K562 (cell line): ENCODE measurements around the gene CRIM1. TPM values are rescaled to one million over a fixed set of nuclear protein-coding genes. Genes with fewer than 3 reads are reported as not detected.

Experiments used
- MCM3 ChIP-seq: fragments of 450-650 bp; IDR thresholded peaks from 2 replicates; pipeline ENCODE4 v1.6.1; 2016
- MTA1 ChIP-seq: fragments of 450-650 bp; IDR thresholded peaks from 2 replicates; pipeline ENCODE4 v1.6.1; 2017; ENCODE audit warnings: borderline replicate concordance
- MYNN ChIP-seq, 2 experiments: sonication (generic); formaldehyde crosslinking in 1 of 2; IDR thresholded peaks; 2 replicates each; pipeline versions ENCODE4 v1.5.0 to v1.6.1; 2016 to 2020; ENCODE audit warnings: antibody characterized with exemption in 1 of 2, missing genetic modification reagents in 1 of 2
- SRSF1 ChIP-seq: fragments of 200-400 bp; formaldehyde crosslinking; IDR thresholded peaks from 2 replicates; pipeline ENCODE4 v1.6.1; 2017; ENCODE audit warnings: mild to moderate bottlenecking, low read depth, low read length, moderate library complexity
- TBL1XR1 ChIP-seq, 2 experiments: IDR thresholded peaks; 2 replicates each; pipeline ENCODE4 v1.6.1; 2012; ENCODE audit warnings: improper control_type of control experiment in 2 of 2, low read length in 2 of 2, mild to moderate bottlenecking in 1 of 2
- polyA plus RNA-seq, 8 experiments: library from polyadenylated mRNA; depleted of rRNA in 4 of 8; stranded (reverse) in 5 of 8; unstranded in 3 of 8; fragments of >200 nt; fragmentation: Nextera tagmentation in 2 of 8; fragmentation: Illumina TruSeq in 1 of 8; extraction: Ambion mirVana in 2 of 8; extraction: Trizol in 1 of 8; gene quantifications; 2 replicates each; pipeline versions ENCODE4 v1.2.1 to v1.2.3, GENCODE V29; 2011 to 2014; ENCODE audit warnings: inconsistent platforms in 1 of 8, missing spikeins in 1 of 8
- total RNA-seq, 7 experiments: library from RNA; depleted of rRNA in 6 of 7; stranded (reverse); fragments of >200 nt in 6 of 7; fragmentation: Illumina TruSeq in 2 of 7; extraction: Trizol in 2 of 7; gene quantifications; 2 replicates each; pipeline versions ENCODE4 v1.2.1 to v1.2.3, GENCODE V29; 2011 to 2021; ENCODE audit warnings: low replicate concordance in 1 of 7
- TF ChIP-seq, protein P1 (sequence below), 2 experiments: fragments of 450-650 bp; formaldehyde crosslinking in 1 of 2; IDR thresholded peaks; 2 replicates each; pipeline versions ENCODE4 v1.4.0 to v1.6.1; 2014 to 2020; ENCODE audit warnings: mild to moderate bottlenecking in 2 of 2, borderline replicate concordance in 1 of 2, low read depth in 1 of 2

The CRIM1 gene
- total and polyA plus RNA-seq, 9 of the 15 experiments (the other 6 are each of a cell fraction or from before 2014, with no cell fraction given), result 0.01 to 0.36 (median 0.06) TPM; not detected in 1

DNA sequence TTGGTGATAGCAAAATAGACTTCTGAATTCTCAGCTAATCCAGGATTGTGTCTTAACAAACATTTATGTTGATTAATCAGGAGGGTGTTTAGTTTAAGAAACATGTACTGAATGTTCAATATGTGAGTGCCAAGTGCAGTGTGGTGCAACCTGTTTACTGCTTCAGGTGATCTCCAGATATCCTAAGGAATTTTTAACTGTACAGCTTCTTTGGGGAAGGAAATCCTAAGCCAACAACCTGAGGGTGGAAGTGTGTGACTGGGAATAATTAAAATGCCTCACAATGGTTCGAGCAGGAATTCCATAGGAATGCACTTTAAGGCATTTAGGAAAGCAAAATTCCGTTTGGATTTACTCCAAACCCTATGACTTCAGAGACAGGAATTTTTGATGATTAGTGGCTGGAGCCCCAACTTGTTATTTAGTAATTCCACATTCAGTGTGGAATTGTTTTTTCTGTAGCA, 16.4 kb downstream of the CRIM1 start (continued):
- TF ChIP-seq, protein P1, sequence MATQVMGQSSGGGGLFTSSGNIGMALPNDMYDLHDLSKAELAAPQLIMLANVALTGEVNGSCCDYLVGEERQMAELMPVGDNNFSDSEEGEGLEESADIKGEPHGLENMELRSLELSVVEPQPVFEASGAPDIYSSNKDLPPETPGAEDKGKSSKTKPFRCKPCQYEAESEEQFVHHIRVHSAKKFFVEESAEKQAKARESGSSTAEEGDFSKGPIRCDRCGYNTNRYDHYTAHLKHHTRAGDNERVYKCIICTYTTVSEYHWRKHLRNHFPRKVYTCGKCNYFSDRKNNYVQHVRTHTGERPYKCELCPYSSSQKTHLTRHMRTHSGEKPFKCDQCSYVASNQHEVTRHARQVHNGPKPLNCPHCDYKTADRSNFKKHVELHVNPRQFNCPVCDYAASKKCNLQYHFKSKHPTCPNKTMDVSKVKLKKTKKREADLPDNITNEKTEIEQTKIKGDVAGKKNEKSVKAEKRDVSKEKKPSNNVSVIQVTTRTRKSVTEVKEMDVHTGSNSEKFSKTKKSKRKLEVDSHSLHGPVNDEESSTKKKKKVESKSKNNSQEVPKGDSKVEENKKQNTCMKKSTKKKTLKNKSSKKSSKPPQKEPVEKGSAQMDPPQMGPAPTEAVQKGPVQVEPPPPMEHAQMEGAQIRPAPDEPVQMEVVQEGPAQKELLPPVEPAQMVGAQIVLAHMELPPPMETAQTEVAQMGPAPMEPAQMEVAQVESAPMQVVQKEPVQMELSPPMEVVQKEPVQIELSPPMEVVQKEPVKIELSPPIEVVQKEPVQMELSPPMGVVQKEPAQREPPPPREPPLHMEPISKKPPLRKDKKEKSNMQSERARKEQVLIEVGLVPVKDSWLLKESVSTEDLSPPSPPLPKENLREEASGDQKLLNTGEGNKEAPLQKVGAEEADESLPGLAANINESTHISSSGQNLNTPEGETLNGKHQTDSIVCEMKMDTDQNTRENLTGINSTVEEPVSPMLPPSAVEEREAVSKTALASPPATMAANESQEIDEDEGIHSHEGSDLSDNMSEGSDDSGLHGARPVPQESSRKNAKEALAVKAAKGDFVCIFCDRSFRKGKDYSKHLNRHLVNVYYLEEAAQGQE (IDR thresholded peaks at IDR 0.05; ENCODE audit: borderline replicate concordance), result no peak
- TF ChIP-seq, protein P1 (CRISPR knock-in tag; IDR thresholded peaks at IDR 0.05; ENCODE audit: low read depth), result no peak
- TF ChIP-seq MYNN (IDR thresholded peaks at IDR 0.05) (no peak), MYNN (CRISPR knock-in tag; IDR thresholded peaks at IDR 0.05) (no peak), MCM3 (no peak), MTA1 (no peak), SRSF1 (no peak), TBL1XR1 (IDR thresholded peaks at IDR 0.05; ENCODE audit: low read length in 2 of 2) (no peak)
- TF ChIP-seq, all 486 proteins: peak for 0
